ENCODE results near the gene DAGLA. TPM values are rescaled to one million over a fixed set of nuclear protein-coding genes. Genes with fewer than 3 reads are reported as not detected.

DAGLA gene
- total and polyA plus RNA-seq, 2 donors (not counting 1 experiment from before 2014, with no cell fraction given): 0.06 TPM; not detected in 1

DNA sequence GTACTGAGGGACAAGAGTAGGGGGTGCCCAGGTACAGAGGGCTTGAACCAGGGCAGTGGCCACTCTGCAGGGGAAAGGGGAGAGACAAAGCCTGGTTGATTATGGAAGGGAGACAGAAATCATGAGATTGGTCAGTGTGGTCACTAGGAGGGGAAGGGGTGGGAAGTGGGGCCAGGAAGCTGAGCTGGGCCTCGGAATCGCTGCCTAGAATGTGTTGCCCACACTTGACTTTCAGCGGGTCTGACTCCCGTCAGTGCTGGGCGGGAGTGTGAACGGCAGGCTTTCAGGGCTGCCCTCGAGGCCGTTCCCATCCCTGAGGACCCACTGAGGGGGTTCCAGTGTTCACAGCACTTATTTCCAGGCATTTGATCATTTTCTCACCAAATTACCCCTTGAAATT, 5.9 kb downstream of the DAGLA start:
- no peaks in the 10 kb centered on the region for H3K36me3 ChIP-seq (replicated peaks in 1 of 2; ENCODE audit: control extremely low read depth in 1 of 2, control insufficient read depth in 1 of 2, extremely low read depth in 1 of 2, insufficient read depth in 2 of 2, low read length in 1 of 2)
- intact Hi-C loops (cut with micrococcal nuclease): no loop called here
- WGBS (ENCODE audit: insufficient coverage): 86% methylated on average over 6 of the region's 8 CpGs
- no peak overlapping the region for H2AFZ ChIP-seq (ENCODE audit: insufficient read depth, low read depth, low read length, poor library complexity, severe bottlenecking)
- H3K4me2 ChIP-seq (replicated peaks; ENCODE audit: low read depth, low read length, poor library complexity, severe bottlenecking): no peak overlapping the region
- TF ChIP-seq CTCF (IDR thresholded peaks at IDR 0.05) (no peak), EZH2 (IDR thresholded peaks at IDR 0.05; ENCODE audit: borderline replicate concordance, insufficient read depth, low read depth, low read length, poor library complexity, severe bottlenecking) (no peak)
- no peak overlapping the region for H3K9ac ChIP-seq (ENCODE audit: low read length)
- H3K27ac Mint-ChIP-seq: no peak overlapping the region
- H3K4me1 Mint-ChIP-seq: peaks cover 2% of the 10 kb centered on the region
- ChIA-PET CTCF (no interaction called here), POLR2A (no interaction called here)
- DNase-seq: no peak
- peaks cover 0 to 4% of the 10 kb centered on the region in 2 donors for H3K4me1 ChIP-seq (ENCODE audit: control insufficient read depth in 2 of 2, insufficient read depth in 2 of 2, low read length in 2 of 2)
- peaks cover 24% of the 10 kb centered on the region for H3K27me3 Mint-ChIP-seq
- no peak for ATAC-seq (ENCODE audit: low read depth)
- no peak overlapping the region for H3K4me3 ChIP-seq (ENCODE audit: control extremely low read depth in 1 of 5, extremely low read depth in 1 of 5, insufficient read depth in 1 of 5, low read depth in 2 of 5, low read length in 4 of 5)
- no peak overlapping the region for H3K27ac ChIP-seq (ENCODE audit: low read length in 2 of 2)
- no peak overlapping the region for H3K4me3 Mint-ChIP-seq
- H4K20me1 ChIP-seq (ENCODE audit: control insufficient read depth, insufficient read depth, low read length, poor library complexity, severe bottlenecking): no peaks in the 10 kb centered on the region
- H3K79me2 ChIP-seq (ENCODE audit: control insufficient read depth, insufficient read depth, low read length): no peaks in the 10 kb centered on the region
- peaks cover 0 to 5% (median 0%) of the 10 kb centered on the region in 3 donors for H3K9me3 ChIP-seq (ENCODE audit: control extremely low read depth in 1 of 3, control insufficient read depth in 2 of 3, insufficient read depth in 1 of 3, low read length in 2 of 3)
- H3K27me3 ChIP-seq (replicated peaks in 1 of 4; ENCODE audit: control extremely low read depth in 1 of 4, control insufficient read depth in 3 of 4, insufficient read depth in 4 of 4, low read length in 3 of 4): peaks cover 0 to 26% (median 8%) of the 10 kb centered on the region in 4 experiments
- H3K9me3 Mint-ChIP-seq (ENCODE audit: insufficient read depth): no peaks in the 10 kb centered on the region

- CTCF ChIA-PET: no interaction called here
- no peak overlapping the region for H3K9ac ChIP-seq (ENCODE audit: low read length)
- TF ChIP-seq EZH2 (IDR thresholded peaks at IDR 0.05; ENCODE audit: borderline replicate concordance, insufficient read depth, low read depth, low read length, poor library complexity, severe bottlenecking): no peak
- no peak for TF ChIP-seq CTCF (IDR thresholded peaks at IDR 0.05)
Measured at GRCh38 chr11:61686469-61686868, 6.3 kb downstream of the DAGLA start.

More at GRCh38 chr11:61686469-61686868, 6.3 kb downstream of the DAGLA start:
- no peaks in the 10 kb centered on the region for H3K9me3 Mint-ChIP-seq (ENCODE audit: insufficient read depth)
- DNase-seq (no peak), ATAC-seq (ENCODE audit: low read depth) (no peak)
- no peak overlapping the region for H3K4me3 Mint-ChIP-seq
- POLR2A ChIA-PET: no interaction called here
- Histone ChIP-seq H3K27me3 (replicated peaks in 1 of 4; ENCODE audit: control extremely low read depth in 1 of 4, control insufficient read depth in 3 of 4, insufficient read depth in 4 of 4, low read length in 3 of 4) (peaks cover 0 to 22% (median 4%) of the 10 kb centered on the region in 4 experiments), H3K79me2 (ENCODE audit: control insufficient read depth, insufficient read depth, low read length) (no peaks in the 10 kb centered on the region), H3K27ac (ENCODE audit: low read length in 2 of 2) (no peak overlapping the region), H3K4me3 (ENCODE audit: control extremely low read depth in 1 of 5, extremely low read depth in 1 of 5, insufficient read depth in 1 of 5, low read depth in 2 of 5, low read length in 4 of 5) (no peak overlapping the region), H4K20me1 (ENCODE audit: control insufficient read depth, insufficient read depth, low read length, poor library complexity, severe bottlenecking) (no peaks in the 10 kb centered on the region), H2AFZ (ENCODE audit: insufficient read depth, low read depth, low read length, poor library complexity, severe bottlenecking) (no peak overlapping the region), H3K4me1 (ENCODE audit: control insufficient read depth in 2 of 2, insufficient read depth in 2 of 2, low read length in 2 of 2) (peaks cover 0 to 4% of the 10 kb centered on the region in 2 donors), H3K4me2 (replicated peaks; ENCODE audit: low read depth, low read length, poor library complexity, severe bottlenecking) (no peak overlapping the region), H3K9me3 (ENCODE audit: control extremely low read depth in 1 of 3, control insufficient read depth in 2 of 3, insufficient read depth in 1 of 3, low read length in 2 of 3) (peaks cover 0 to 5% (median 0%) of the 10 kb centered on the region in 3 donors), H3K36me3 (replicated peaks in 1 of 2; ENCODE audit: control extremely low read depth in 1 of 2, control insufficient read depth in 1 of 2, extremely low read depth in 1 of 2, insufficient read depth in 2 of 2, low read length in 1 of 2) (no peaks in the 10 kb centered on the region)
- intact Hi-C loops (cut with micrococcal nuclease): no loop called here
- no peak overlapping the region for H3K27ac Mint-ChIP-seq
- peaks cover 21% of the 10 kb centered on the region for H3K27me3 Mint-ChIP-seq
- H3K4me1 Mint-ChIP-seq: no peaks in the 10 kb centered on the region
- 98% methylated on average over 7 of the region's 8 CpGs for WGBS (ENCODE audit: insufficient coverage)
